GM19455 (cell line): ENCODE results near the gene OBP2B.

Experiments
- ATAC-seq: cut with Tn5 transposase; IDR thresholded peaks from one replicate; pipeline ENCODE4 v1.9.1; 2021; ENCODE audit not compliant: unreplicated experiment

The OBP2B gene

GRCh38 chr9:133202688-133203453 lies 6.2 kb downstream of the OBP2B start:
- ATAC-seq: no peak

GRCh38 chr9:133202145-133202513 lies 6.9 kb downstream of the OBP2B start:
- ATAC-seq: no peak

GRCh38 chr9:133201424-133202144 lies 7.5 kb downstream of the OBP2B start:
- ATAC-seq: no peak

- no peak for ATAC-seq
Measured at GRCh38 chr9:133200631-133201030, 8.4 kb downstream of the OBP2B start.

GRCh38 chr9:133199648-133200321 lies 9.3 kb downstream of the OBP2B start:
- ATAC-seq: no peak

GRCh38 chr9:133195029-133195428 lies 14.0 kb downstream of the OBP2B start:
- no peak for ATAC-seq

GRCh38 chr9:133194597-133194996 lies 14.5 kb downstream of the OBP2B start:
- no peak for ATAC-seq

- no peak for ATAC-seq
Measured at GRCh38 chr9:133191989-133192388, 17.1 kb downstream of the OBP2B start.

GRCh38 chr9:133189826-133190225 lies 19.2 kb downstream of the OBP2B start:
- ATAC-seq: no peak

- no peak for ATAC-seq
Measured at GRCh38 chr9:133188843-133189180, 20.2 kb downstream of the OBP2B start.

- no peak for ATAC-seq
Measured at GRCh38 chr9:133188006-133188842, 20.8 kb downstream of the OBP2B start.

GRCh38 chr9:133187561-133188005 lies 21.5 kb downstream of the OBP2B start:
- ATAC-seq: no peak

- no peak for ATAC-seq
Measured at GRCh38 chr9:133186736-133187135, 22.3 kb downstream of the OBP2B start.

GRCh38 chr9:133184971-133185370 lies 24.1 kb downstream of the OBP2B start:
- no peak for ATAC-seq

- ATAC-seq: no peak
Measured at GRCh38 chr9:133182151-133182550, 26.9 kb downstream of the OBP2B start.

GRCh38 chr9:133181561-133181960 lies 27.5 kb downstream of the OBP2B start:
- no peak for ATAC-seq

GRCh38 chr9:133180953-133181352 lies 28.1 kb downstream of the OBP2B start:
- no peak for ATAC-seq

GRCh38 chr9:133173056-133173455 lies 36.0 kb downstream of the OBP2B start:
- ATAC-seq: no peak

- no peak for ATAC-seq
Measured at GRCh38 chr9:133171161-133171961, 37.7 kb downstream of the OBP2B start.

- no peak for ATAC-seq
Measured at GRCh38 chr9:133170716-133171115, 38.3 kb downstream of the OBP2B start.
